Measurements from ENCODE around the gene SORCS2.

Gene SORCS2

GRCh38 chr4:7204656-7205387, 12.5 kb downstream of the SORCS2 start:
- H3K4me3 ChIP-seq (ENCODE audit: low read length), result no peak overlapping the region
- H3K4me1 ChIP-seq (ENCODE audit: low read length), result no peaks in the 10 kb centered on the region
- H3K9ac ChIP-seq (ENCODE audit: low read length), result no peak overlapping the region
- no peaks in the 10 kb centered on the region for H4K20me1 ChIP-seq (ENCODE audit: insufficient read depth, low read length)
- H3K79me2 ChIP-seq (ENCODE audit: low read length), result no peaks in the 10 kb centered on the region
- no peak overlapping the region for H3K27ac ChIP-seq (ENCODE audit: low read length)
- TF ChIP-seq EZH2phosphoT487 (IDR thresholded peaks at IDR 0.05; ENCODE audit: low read depth), result no peak
- TF ChIP-seq CTCF (IDR thresholded peaks at IDR 0.05; ENCODE audit: low read depth, low read length), result no peak
- H3K36me3 ChIP-seq (replicated peaks; ENCODE audit: low read depth, low read length), result no peaks in the 10 kb centered on the region
- H3K4me2 ChIP-seq (ENCODE audit: low read length), result no peak overlapping the region
- no peaks in the 10 kb centered on the region for H3K9me3 ChIP-seq (ENCODE audit: insufficient read depth, low read length)
- H2AFZ ChIP-seq (ENCODE audit: low read depth, low read length), result no peak overlapping the region
- 0 out of 2 replicates have a peak, but pooled peaks cover 8% of the 10 kb centered on the region for H3K27me3 ChIP-seq (ENCODE audit: low read depth, low read length)

- no peak for TF ChIP-seq CTCF (IDR thresholded peaks at IDR 0.05; ENCODE audit: low read depth, low read length)
- no peak for TF ChIP-seq EZH2phosphoT487 (IDR thresholded peaks at IDR 0.05; ENCODE audit: low read depth)
- H3K4me3 ChIP-seq (ENCODE audit: low read length), result no peak overlapping the region
- H3K4me1 ChIP-seq (ENCODE audit: low read length), result no peaks in the 10 kb centered on the region
- H3K27me3 ChIP-seq (ENCODE audit: low read depth, low read length), result 0 out of 2 replicates have a peak, but pooled peaks cover 8% of the 10 kb centered on the region
- H3K4me2 ChIP-seq (ENCODE audit: low read length), result no peak overlapping the region
- no peak overlapping the region for H3K27ac ChIP-seq (ENCODE audit: low read length)
- H3K9ac ChIP-seq (ENCODE audit: low read length), result no peak overlapping the region
- no peaks in the 10 kb centered on the region for H3K79me2 ChIP-seq (ENCODE audit: low read length)
- H3K36me3 ChIP-seq (replicated peaks; ENCODE audit: low read depth, low read length), result no peaks in the 10 kb centered on the region
- no peak overlapping the region for H2AFZ ChIP-seq (ENCODE audit: low read depth, low read length)
- no peaks in the 10 kb centered on the region for H3K9me3 ChIP-seq (ENCODE audit: insufficient read depth, low read length)
- no peaks in the 10 kb centered on the region for H4K20me1 ChIP-seq (ENCODE audit: insufficient read depth, low read length)
Measured at GRCh38 chr4:7206385-7206784, 14.0 kb downstream of the SORCS2 start.

- no peaks in the 10 kb centered on the region for H3K4me1 ChIP-seq (ENCODE audit: low read length)
- H3K79me2 ChIP-seq (ENCODE audit: low read length), result no peaks in the 10 kb centered on the region
- no peak overlapping the region for H3K9ac ChIP-seq (ENCODE audit: low read length)
- H3K27me3 ChIP-seq (ENCODE audit: low read depth, low read length), result 0 out of 2 replicates have a peak, but pooled peaks cover 6% of the 10 kb centered on the region
- H3K27ac ChIP-seq (ENCODE audit: low read length), result no peak overlapping the region
- H4K20me1 ChIP-seq (ENCODE audit: insufficient read depth, low read length), result no peaks in the 10 kb centered on the region
- H2AFZ ChIP-seq (ENCODE audit: low read depth, low read length), result no peak overlapping the region
- TF ChIP-seq CTCF (IDR thresholded peaks at IDR 0.05; ENCODE audit: low read depth, low read length) (no peak), EZH2phosphoT487 (IDR thresholded peaks at IDR 0.05; ENCODE audit: low read depth) (no peak)
- H3K4me2 ChIP-seq (ENCODE audit: low read length), result no peak overlapping the region
- H3K9me3 ChIP-seq (ENCODE audit: insufficient read depth, low read length), result no peaks in the 10 kb centered on the region
- H3K36me3 ChIP-seq (replicated peaks; ENCODE audit: low read depth, low read length), result no peaks in the 10 kb centered on the region
- H3K4me3 ChIP-seq (ENCODE audit: low read length), result no peak overlapping the region
Measured at GRCh38 chr4:7206911-7207567, 14.7 kb downstream of the SORCS2 start.

- H3K4me2 ChIP-seq (ENCODE audit: low read length), result no peak overlapping the region
- H2AFZ ChIP-seq (ENCODE audit: low read depth, low read length), result no peak overlapping the region
Measured at GRCh38 chr4:7207628-7208231, 15.4 kb downstream of the SORCS2 start.

More at GRCh38 chr4:7207628-7208231, 15.4 kb downstream of the SORCS2 start:
- no peak overlapping the region for H3K27ac ChIP-seq (ENCODE audit: low read length)
- H3K27me3 ChIP-seq (ENCODE audit: low read depth, low read length), result no peaks in the 10 kb centered on the region
- no peaks in the 10 kb centered on the region for H4K20me1 ChIP-seq (ENCODE audit: insufficient read depth, low read length)
- H3K4me1 ChIP-seq (ENCODE audit: low read length), result no peaks in the 10 kb centered on the region
- no peaks in the 10 kb centered on the region for H3K79me2 ChIP-seq (ENCODE audit: low read length)
- no peaks in the 10 kb centered on the region for H3K36me3 ChIP-seq (replicated peaks; ENCODE audit: low read depth, low read length)
- no peak overlapping the region for H3K9ac ChIP-seq (ENCODE audit: low read length)
- no peak for TF ChIP-seq CTCF (IDR thresholded peaks at IDR 0.05; ENCODE audit: low read depth, low read length)
- TF ChIP-seq EZH2phosphoT487 (IDR thresholded peaks at IDR 0.05; ENCODE audit: low read depth), result no peak
- no peaks in the 10 kb centered on the region for H3K9me3 ChIP-seq (ENCODE audit: insufficient read depth, low read length)
- no peak overlapping the region for H3K4me3 ChIP-seq (ENCODE audit: low read length)
